ENCODE data around the gene PEA15. TPM values are rescaled to one million over a fixed set of nuclear protein-coding genes. Genes with fewer than 3 reads are reported as not detected.

Gene PEA15
- total and polyA plus RNA-seq, 4 donors: 8.1 to 44.5 (median 11.1) TPM

- TF ChIP-seq GABPA (IDR thresholded peaks at IDR 0.05 in 1 of 2, conservative IDR thresholded peaks at IDR 0.05 in 1 of 2): no peak
- TF ChIP-seq, protein P1, sequence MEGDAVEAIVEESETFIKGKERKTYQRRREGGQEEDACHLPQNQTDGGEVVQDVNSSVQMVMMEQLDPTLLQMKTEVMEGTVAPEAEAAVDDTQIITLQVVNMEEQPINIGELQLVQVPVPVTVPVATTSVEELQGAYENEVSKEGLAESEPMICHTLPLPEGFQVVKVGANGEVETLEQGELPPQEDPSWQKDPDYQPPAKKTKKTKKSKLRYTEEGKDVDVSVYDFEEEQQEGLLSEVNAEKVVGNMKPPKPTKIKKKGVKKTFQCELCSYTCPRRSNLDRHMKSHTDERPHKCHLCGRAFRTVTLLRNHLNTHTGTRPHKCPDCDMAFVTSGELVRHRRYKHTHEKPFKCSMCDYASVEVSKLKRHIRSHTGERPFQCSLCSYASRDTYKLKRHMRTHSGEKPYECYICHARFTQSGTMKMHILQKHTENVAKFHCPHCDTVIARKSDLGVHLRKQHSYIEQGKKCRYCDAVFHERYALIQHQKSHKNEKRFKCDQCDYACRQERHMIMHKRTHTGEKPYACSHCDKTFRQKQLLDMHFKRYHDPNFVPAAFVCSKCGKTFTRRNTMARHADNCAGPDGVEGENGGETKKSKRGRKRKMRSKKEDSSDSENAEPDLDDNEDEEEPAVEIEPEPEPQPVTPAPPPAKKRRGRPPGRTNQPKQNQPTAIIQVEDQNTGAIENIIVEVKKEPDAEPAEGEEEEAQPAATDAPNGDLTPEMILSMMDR (IDR thresholded peaks at IDR 0.05; ENCODE audit: low read depth, low read length, missing input control): no peak
- TF ChIP-seq, protein P2, sequence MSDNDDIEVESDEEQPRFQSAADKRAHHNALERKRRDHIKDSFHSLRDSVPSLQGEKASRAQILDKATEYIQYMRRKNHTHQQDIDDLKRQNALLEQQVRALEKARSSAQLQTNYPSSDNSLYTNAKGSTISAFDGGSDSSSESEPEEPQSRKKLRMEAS (IDR thresholded peaks at IDR 0.05): no peak
- TF ChIP-seq, protein P3, sequence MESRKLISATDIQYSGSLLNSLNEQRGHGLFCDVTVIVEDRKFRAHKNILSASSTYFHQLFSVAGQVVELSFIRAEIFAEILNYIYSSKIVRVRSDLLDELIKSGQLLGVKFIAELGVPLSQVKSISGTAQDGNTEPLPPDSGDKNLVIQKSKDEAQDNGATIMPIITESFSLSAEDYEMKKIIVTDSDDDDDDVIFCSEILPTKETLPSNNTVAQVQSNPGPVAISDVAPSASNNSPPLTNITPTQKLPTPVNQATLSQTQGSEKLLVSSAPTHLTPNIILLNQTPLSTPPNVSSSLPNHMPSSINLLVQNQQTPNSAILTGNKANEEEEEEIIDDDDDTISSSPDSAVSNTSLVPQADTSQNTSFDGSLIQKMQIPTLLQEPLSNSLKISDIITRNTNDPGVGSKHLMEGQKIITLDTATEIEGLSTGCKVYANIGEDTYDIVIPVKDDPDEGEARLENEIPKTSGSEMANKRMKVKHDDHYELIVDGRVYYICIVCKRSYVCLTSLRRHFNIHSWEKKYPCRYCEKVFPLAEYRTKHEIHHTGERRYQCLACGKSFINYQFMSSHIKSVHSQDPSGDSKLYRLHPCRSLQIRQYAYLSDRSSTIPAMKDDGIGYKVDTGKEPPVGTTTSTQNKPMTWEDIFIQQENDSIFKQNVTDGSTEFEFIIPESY (IDR thresholded peaks at IDR 0.05): no peak
- no peak for TF ChIP-seq YY1 (IDR thresholded peaks at IDR 0.05)
- TF ChIP-seq, protein P4, sequence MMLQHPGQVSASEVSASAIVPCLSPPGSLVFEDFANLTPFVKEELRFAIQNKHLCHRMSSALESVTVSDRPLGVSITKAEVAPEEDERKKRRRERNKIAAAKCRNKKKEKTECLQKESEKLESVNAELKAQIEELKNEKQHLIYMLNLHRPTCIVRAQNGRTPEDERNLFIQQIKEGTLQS (IDR thresholded peaks at IDR 0.05): no peak
- TF ChIP-seq RXRA (IDR thresholded peaks at IDR 0.05): no peak
- Histone ChIP-seq H3K36me3 (ENCODE audit: control insufficient read depth in 4 of 4, insufficient read depth in 3 of 4, low read depth in 1 of 4, low read length in 3 of 4) (peaks cover 9 to 48% (median 39%) of the 10 kb centered on the region in 4 donors), H3K4me1 (ENCODE audit: control insufficient read depth in 4 of 4, insufficient read depth in 4 of 4, low read length in 3 of 4) (peaks cover 0 to 23% (median 22%) of the 10 kb centered on the region in 4 donors), H3K27me3 (ENCODE audit: control insufficient read depth in 4 of 4, insufficient read depth in 4 of 4, low read length in 3 of 4) (no peaks in the 10 kb centered on the region), H3K9ac (ENCODE audit: low read depth in 1 of 2, low read length in 2 of 2) (no peak overlapping the region), H3K27ac (ENCODE audit: low read depth in 1 of 2, low read length in 2 of 2) (no peak overlapping the region), H3K9me3 (ENCODE audit: control insufficient read depth in 4 of 4, low read length in 3 of 4) (no peaks in the 10 kb centered on the region), H3K4me3 (ENCODE audit: low read depth in 1 of 3, low read length in 3 of 3) (no peak overlapping the region)
- 90% methylated on average over 5 of the region's 5 CpGs for WGBS
- DNase-seq (ENCODE audit: low spot score): no peak
Measured at GRCh38 chr1:160236806-160237205, 31.6 kb downstream of the PEA15 start.

- Histone ChIP-seq H3K27me3 (ENCODE audit: control insufficient read depth in 4 of 4, insufficient read depth in 4 of 4, low read length in 3 of 4) (no peaks in the 10 kb centered on the region), H3K4me1 (ENCODE audit: control insufficient read depth in 4 of 4, insufficient read depth in 4 of 4, low read length in 3 of 4) (peaks cover 0 to 28% (median 27%) of the 10 kb centered on the region in 4 donors), H3K27ac (ENCODE audit: low read depth in 1 of 2, low read length in 2 of 2) (no peak overlapping the region), H3K36me3 (ENCODE audit: control insufficient read depth in 4 of 4, insufficient read depth in 3 of 4, low read depth in 1 of 4, low read length in 3 of 4) (peaks cover 5 to 47% (median 38%) of the 10 kb centered on the region in 4 donors), H3K4me3 (ENCODE audit: low read depth in 1 of 3, low read length in 3 of 3) (no peak overlapping the region), H3K9ac (ENCODE audit: low read depth in 1 of 2, low read length in 2 of 2) (no peak overlapping the region), H3K9me3 (ENCODE audit: control insufficient read depth in 4 of 4, low read length in 3 of 4) (no peaks in the 10 kb centered on the region)
- TF ChIP-seq FOXA2 (IDR thresholded peaks at IDR 0.05) (no peak), REST (IDR thresholded peaks at IDR 0.05) (no peak), RXRA (IDR thresholded peaks at IDR 0.05) (no peak), JUND (IDR thresholded peaks at IDR 0.05) (no peak), TAF1 (conservative IDR thresholded peaks at IDR 0.05) (no peak), GABPA (IDR thresholded peaks at IDR 0.05 in 1 of 2, conservative IDR thresholded peaks at IDR 0.05 in 1 of 2) (no peak), HNF4G (IDR thresholded peaks at IDR 0.05) (no peak), RAD21 (IDR thresholded peaks at IDR 0.05) (no peak), EGR1 (IDR thresholded peaks at IDR 0.05; ENCODE audit: low read depth in 2 of 2) (no peak), SP1 (IDR thresholded peaks at IDR 0.05) (no peak)
- TF ChIP-seq, protein P3 (IDR thresholded peaks at IDR 0.05): no peak
- 95% methylated on average over 2 of the region's 2 CpGs for WGBS
- DNase-seq (ENCODE audit: low spot score): no peak
Measured at GRCh38 chr1:160237558-160237957, 32.4 kb downstream of the PEA15 start.
